ENCODE measurements around the gene AQP6. TPM values are rescaled to one million over a fixed set of nuclear protein-coding genes. Genes with fewer than 3 reads are reported as not detected.

Gene AQP6
- total RNA-seq, 4 donors from 2014 or later: not detected

GRCh38 chr12:49939307-49939706 is 33.4 kb upstream of the AQP6 start:
- TF ChIP-seq CTCF (IDR thresholded peaks at IDR 0.05): no peak
- no peak for TF ChIP-seq POLR2A (IDR thresholded peaks at IDR 0.05)
- H3K9me3 ChIP-seq: no peaks in the 10 kb centered on the region
- H3K27ac ChIP-seq: no peak overlapping the region
- intact Hi-C loops (cut with DNase I): no loop called here
- no peaks in the 10 kb centered on the region for H3K27me3 ChIP-seq
- H3K4me1 ChIP-seq: peaks cover 8 to 17% of the 10 kb centered on the region in 2 donors
- H3K36me3 ChIP-seq: no peaks in the 10 kb centered on the region
- no peak for DNase-seq
- H3K4me3 ChIP-seq (replicated peaks in 1 of 3): no peak overlapping the region

DNA sequence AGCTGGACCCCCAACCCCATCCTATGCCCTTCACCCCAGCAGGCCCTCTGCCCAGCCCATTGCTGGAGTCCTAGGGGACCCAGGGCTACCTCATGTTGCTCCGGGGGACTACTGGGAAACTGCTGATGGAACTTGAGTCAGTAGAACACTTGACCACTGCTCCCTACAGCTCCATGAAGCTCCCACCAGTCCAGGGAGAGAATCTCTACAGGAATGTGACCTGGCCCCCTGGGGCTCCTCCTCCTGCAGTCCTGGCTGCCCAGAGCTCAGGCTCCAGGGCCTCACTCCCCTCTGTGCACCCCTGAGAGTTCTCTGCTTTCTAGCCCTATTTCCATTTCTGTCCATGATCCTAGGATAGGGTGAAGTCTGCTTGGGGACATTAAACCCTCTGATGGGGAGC is 33.0 kb upstream of the AQP6 start:
- no peak overlapping the region for H3K27ac ChIP-seq
- no peak overlapping the region for H3K4me3 ChIP-seq (replicated peaks in 1 of 3)
- peaks cover 8 to 17% of the 10 kb centered on the region in 2 donors for H3K4me1 ChIP-seq
- TF ChIP-seq POLR2A (IDR thresholded peaks at IDR 0.05): no peak
- H3K9me3 ChIP-seq: no peaks in the 10 kb centered on the region
- no CpG with 5 or more reads among the region's 1 CpG for WGBS, 2 donors
- no peaks in the 10 kb centered on the region for H3K27me3 ChIP-seq
- intact Hi-C loops (cut with DNase I): no loop called here
- DNase-seq: no peak
- no peaks in the 10 kb centered on the region for H3K36me3 ChIP-seq

- Histone ChIP-seq H3K4me3 (replicated peaks in 1 of 3) (no peak overlapping the region), H3K9me3 (no peaks in the 10 kb centered on the region), H3K36me3 (no peaks in the 10 kb centered on the region), H3K27me3 (no peaks in the 10 kb centered on the region), H3K4me1 (peaks cover 8 to 25% of the 10 kb centered on the region in 2 donors), H3K27ac (no peak overlapping the region)
- TF ChIP-seq POLR2A (IDR thresholded peaks at IDR 0.05) (no peak), CTCF (IDR thresholded peaks at IDR 0.05) (no peak)
- intact Hi-C loops (cut with DNase I): no loop called here
- no peak for DNase-seq
- WGBS, 2 donors: 73 to 77% methylated on average over 13 of the region's 13 CpGs
These were observed 30.9 kb upstream of the AQP6 start for GRCh38 chr12:49941556-49942511.

- peaks cover 8 to 25% of the 10 kb centered on the region in 2 donors for H3K4me1 ChIP-seq
- WGBS, 2 donors: 79 to 83% methylated on average over 3 of the region's 3 CpGs
- H3K4me3 ChIP-seq (replicated peaks in 1 of 3): no peak overlapping the region
- no peaks in the 10 kb centered on the region for H3K27me3 ChIP-seq
- intact Hi-C loops (cut with DNase I): no loop called here
- H3K36me3 ChIP-seq: no peaks in the 10 kb centered on the region
- no peaks in the 10 kb centered on the region for H3K9me3 ChIP-seq
- peak overlapping the region in 1 of 3 donors; percentile 16 for H3K27ac ChIP-seq
- no peak for TF ChIP-seq POLR2A (IDR thresholded peaks at IDR 0.05)
- no peak for TF ChIP-seq CTCF (IDR thresholded peaks at IDR 0.05)
- no peak for DNase-seq
These were observed 30.2 kb upstream of the AQP6 start for GRCh38 chr12:49942512-49942893.

- DNase-seq: peak; percentile 57 to 58
- no peak overlapping the region for H3K4me3 ChIP-seq (replicated peaks in 1 of 3)
- H3K4me1 ChIP-seq: peaks cover 8 to 25% of the 10 kb centered on the region in 2 donors
- peak overlapping the region in 1 of 3 donors; percentile 16 for H3K27ac ChIP-seq
- H3K9me3 ChIP-seq: no peaks in the 10 kb centered on the region
- TF ChIP-seq POLR2A (IDR thresholded peaks at IDR 0.05) (no peak), CTCF (IDR thresholded peaks at IDR 0.05) (no peak)
- WGBS, 2 donors: 42 to 56% methylated on average over 10 to 13 of the region's 14 CpGs
- no peaks in the 10 kb centered on the region for H3K27me3 ChIP-seq
- H3K36me3 ChIP-seq: no peaks in the 10 kb centered on the region
- intact Hi-C loops (cut with DNase I): no loop called here
These were observed 29.7 kb upstream of the AQP6 start for GRCh38 chr12:49942921-49943624.
